GM12801 (cell line): Measurements from ENCODE around the gene VSTM2L.

Source experiments
- CTCF ChIP-seq: IDR thresholded peaks from one replicate; pipeline ENCODE4 v1.5.1; 2011; ENCODE audit warnings: control low read depth; ENCODE audit not compliant: insufficient read length; ENCODE audit errors: extremely low read depth

Gene VSTM2L

GRCh38 chr20:37958856-37959520, 56.1 kb downstream of the VSTM2L start:
- no peak for TF ChIP-seq CTCF

GRCh38 chr20:37961066-37961465, 58.1 kb downstream of the VSTM2L start:
- no peak for TF ChIP-seq CTCF

- TF ChIP-seq CTCF = no peak
These were observed 66.0 kb downstream of the VSTM2L start for GRCh38 chr20:37968841-37969401.

GRCh38 chr20:37969949-37970855, 67.3 kb downstream of the VSTM2L start:
- no peak for TF ChIP-seq CTCF

GRCh38 chr20:37970856-37971245, 67.9 kb downstream of the VSTM2L start:
- no peak for TF ChIP-seq CTCF

GRCh38 chr20:37971561-37972127, 68.7 kb downstream of the VSTM2L start:
- TF ChIP-seq CTCF = no peak
